Astrocyte (in vitro differentiated cells and primary cell): ENCODE results near the gene JTB. TPM values are rescaled to one million over a fixed set of nuclear protein-coding genes. Genes with fewer than 3 reads are reported as not detected.
A peak's percentile ranks its signal among the peaks of the same experiment; 100 is the strongest.

ENCODE experiments used
- DNase-seq: peaks from one replicate; pipeline ENCODE4 v3.0.0-alpha.2; 2010; ENCODE audit warnings: low read depth
- FAIRE-seq: peaks from 2 replicates; lab custom pipeline; 2011; peaks lifted over from hg19 to GRCh38; lab: Jason Lieb, UNC
- H2AFZ ChIP-seq: 2 replicates; pipeline ENCODE4 v1.6.0; 2012; ENCODE audit warnings: low read depth, low read length, inconsistent platforms
- H3K27ac ChIP-seq: 2 replicates; pipeline ENCODE4 v1.5.1; 2011; ENCODE audit warnings: low read depth, low read length, inconsistent platforms
- H3K27me3 ChIP-seq: 2 replicates; pipeline ENCODE4 v1.6.0; 2011; ENCODE audit warnings: low read length, inconsistent platforms; ENCODE audit not compliant: insufficient read depth
- H3K36me3 ChIP-seq: 2 replicates; pipeline ENCODE4 v1.5.1; 2011; ENCODE audit warnings: low read length, inconsistent platforms; ENCODE audit not compliant: insufficient read depth
- H3K4me1 ChIP-seq: 2 replicates; pipeline ENCODE4 v1.5.1; 2011; ENCODE audit warnings: low read length, inconsistent platforms; ENCODE audit not compliant: insufficient read depth
- H3K4me2 ChIP-seq: 2 replicates; pipeline ENCODE4 v1.6.0; 2012; ENCODE audit warnings: low read length, inconsistent platforms
- H3K4me3 ChIP-seq: 2 replicates; pipeline ENCODE4 v1.5.1; 2011; ENCODE audit warnings: low read depth, mild to moderate bottlenecking, low read length, inconsistent platforms; ENCODE audit not compliant: insufficient read depth
- H3K79me2 ChIP-seq: 2 replicates; pipeline ENCODE4 v1.6.0; 2012; ENCODE audit warnings: mild to moderate bottlenecking, low read length, inconsistent platforms; ENCODE audit not compliant: insufficient read depth
- H3K9ac ChIP-seq: 2 replicates; pipeline ENCODE4 v1.6.0; 2012; ENCODE audit warnings: mild to moderate bottlenecking, low read length, inconsistent platforms
- H3K9me3 ChIP-seq: 2 replicates; pipeline ENCODE4 v1.5.1; 2012; ENCODE audit warnings: low read depth, mild to moderate bottlenecking, low read length, inconsistent platforms; ENCODE audit not compliant: insufficient read depth
- H4K20me1 ChIP-seq: 2 replicates; pipeline ENCODE4 v1.6.0; 2012; ENCODE audit warnings: low read length, inconsistent platforms; ENCODE audit not compliant: insufficient read depth
- H3K27ac Mint-ChIP-seq: one replicate; pipeline ENCODE4 v1.8.0; 2021; ENCODE audit warnings: mild to moderate bottlenecking, mixed read lengths; ENCODE audit not compliant: unreplicated experiment
- H3K27me3 Mint-ChIP-seq: one replicate; pipeline ENCODE4 v1.8.0; 2021; ENCODE audit warnings: low read depth, mixed read lengths; ENCODE audit not compliant: unreplicated experiment
- H3K36me3 Mint-ChIP-seq: one replicate; pipeline ENCODE4 v1.8.0; 2021; ENCODE audit warnings: low read depth, mixed read lengths; ENCODE audit not compliant: unreplicated experiment
- H3K4me1 Mint-ChIP-seq: one replicate; pipeline ENCODE4 v1.8.0; 2021; ENCODE audit warnings: low read depth, mixed read lengths; ENCODE audit not compliant: unreplicated experiment
- H3K4me3 Mint-ChIP-seq: one replicate; pipeline ENCODE4 v1.8.0; 2021; ENCODE audit warnings: mild to moderate bottlenecking, moderate library complexity, mixed read lengths; ENCODE audit not compliant: unreplicated experiment
- H3K9me3 Mint-ChIP-seq: one replicate; pipeline ENCODE4 v1.8.0; 2021; ENCODE audit warnings: mild to moderate bottlenecking, mixed read lengths; ENCODE audit not compliant: unreplicated experiment
- EZH2 ChIP-seq: IDR thresholded peaks from 2 replicates; pipeline ENCODE4 v1.6.1; 2012; ENCODE audit warnings: mild to moderate bottlenecking, low read length, inconsistent platforms; ENCODE audit not compliant: insufficient read depth
- total RNA-seq: library from RNA; stranded (reverse); gene quantifications from 2 replicates; pipeline ENCODE4 v1.2.1, GENCODE V29; 2021
- TF ChIP-seq, protein P1 (sequence below): IDR thresholded peaks from 2 replicates; pipeline ENCODE4 v1.5.1; 2011; ENCODE audit warnings: low read depth, mild to moderate bottlenecking, inconsistent platforms, low read length, moderate library complexity; ENCODE audit not compliant: insufficient read depth

JTB gene
- total RNA-seq, 1 donor from 2014 or later, result 103 TPM

DNA sequence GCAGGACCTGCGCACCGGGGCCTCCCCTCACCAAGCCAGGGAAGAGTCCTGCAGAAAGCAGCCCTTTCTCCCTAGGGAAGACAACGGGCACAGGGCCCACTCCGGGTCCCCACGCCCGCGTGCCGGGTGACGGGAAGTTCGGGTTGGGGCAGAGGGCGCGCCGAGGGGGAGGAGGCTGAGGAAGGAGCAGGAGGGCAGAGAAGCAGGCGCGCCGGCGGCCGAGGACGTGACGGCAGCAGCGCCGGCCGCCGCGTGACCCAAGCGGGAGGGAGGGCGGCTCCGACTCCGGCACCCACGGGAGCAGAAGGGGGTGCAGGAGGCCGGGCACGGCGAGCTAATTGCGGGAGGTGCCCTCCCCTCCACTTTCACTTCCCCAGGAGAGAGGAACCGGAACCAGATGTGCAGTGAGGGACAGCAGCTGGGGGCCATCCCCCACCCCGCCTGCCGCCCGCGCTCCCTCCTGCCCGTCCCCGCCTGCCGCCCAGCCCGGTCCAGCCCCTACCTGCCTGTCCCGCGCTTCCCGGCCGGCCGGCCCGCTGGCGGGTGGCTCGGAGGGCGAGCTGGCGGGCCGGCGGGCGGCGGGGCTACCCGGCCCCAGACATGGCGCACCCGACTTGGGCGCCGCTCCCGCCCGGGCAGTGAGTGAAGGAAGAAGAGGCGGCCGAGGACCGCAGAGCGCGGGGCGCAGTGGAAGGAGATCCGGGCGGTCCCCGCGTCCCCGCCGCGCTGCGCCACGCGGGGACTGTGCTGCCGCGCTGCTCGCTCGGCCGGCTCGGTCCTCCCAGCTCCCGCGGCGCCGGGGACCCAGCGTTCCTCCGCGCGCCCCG lies 31.5 kb downstream of the JTB start:
- Histone ChIP-seq H3K36me3 (peaks cover 11% of the 10 kb centered on the region), H3K9ac (peak overlapping the region; percentile 85), H3K27me3 (no peaks in the 10 kb centered on the region), H3K79me2 (peaks cover 26% of the 10 kb centered on the region), H3K4me3 (peak overlapping the region; percentile 78), H3K4me2 (peak overlapping the region; percentile 96), H3K9me3 (no peaks in the 10 kb centered on the region), H3K27ac (peak overlapping the region; percentile 47), H4K20me1 (peaks cover 8% of the 10 kb centered on the region), H2AFZ (peak overlapping the region; percentile 67), H3K4me1 (peaks cover 9% of the 10 kb centered on the region)
- Mint-ChIP-seq H3K4me3 (peak overlapping the region; percentile 90), H3K36me3 (peaks cover 14% of the 10 kb centered on the region), H3K9me3 (no peaks in the 10 kb centered on the region), H3K27me3 (no peaks in the 10 kb centered on the region), H3K4me1 (peaks cover 6% of the 10 kb centered on the region), H3K27ac (peak overlapping the region; percentile 26)
- DNase-seq, result peak; percentile 33
- no peak for FAIRE-seq
- no peak for TF ChIP-seq EZH2
- TF ChIP-seq, protein P1, sequence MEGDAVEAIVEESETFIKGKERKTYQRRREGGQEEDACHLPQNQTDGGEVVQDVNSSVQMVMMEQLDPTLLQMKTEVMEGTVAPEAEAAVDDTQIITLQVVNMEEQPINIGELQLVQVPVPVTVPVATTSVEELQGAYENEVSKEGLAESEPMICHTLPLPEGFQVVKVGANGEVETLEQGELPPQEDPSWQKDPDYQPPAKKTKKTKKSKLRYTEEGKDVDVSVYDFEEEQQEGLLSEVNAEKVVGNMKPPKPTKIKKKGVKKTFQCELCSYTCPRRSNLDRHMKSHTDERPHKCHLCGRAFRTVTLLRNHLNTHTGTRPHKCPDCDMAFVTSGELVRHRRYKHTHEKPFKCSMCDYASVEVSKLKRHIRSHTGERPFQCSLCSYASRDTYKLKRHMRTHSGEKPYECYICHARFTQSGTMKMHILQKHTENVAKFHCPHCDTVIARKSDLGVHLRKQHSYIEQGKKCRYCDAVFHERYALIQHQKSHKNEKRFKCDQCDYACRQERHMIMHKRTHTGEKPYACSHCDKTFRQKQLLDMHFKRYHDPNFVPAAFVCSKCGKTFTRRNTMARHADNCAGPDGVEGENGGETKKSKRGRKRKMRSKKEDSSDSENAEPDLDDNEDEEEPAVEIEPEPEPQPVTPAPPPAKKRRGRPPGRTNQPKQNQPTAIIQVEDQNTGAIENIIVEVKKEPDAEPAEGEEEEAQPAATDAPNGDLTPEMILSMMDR, result no peak

DNA sequence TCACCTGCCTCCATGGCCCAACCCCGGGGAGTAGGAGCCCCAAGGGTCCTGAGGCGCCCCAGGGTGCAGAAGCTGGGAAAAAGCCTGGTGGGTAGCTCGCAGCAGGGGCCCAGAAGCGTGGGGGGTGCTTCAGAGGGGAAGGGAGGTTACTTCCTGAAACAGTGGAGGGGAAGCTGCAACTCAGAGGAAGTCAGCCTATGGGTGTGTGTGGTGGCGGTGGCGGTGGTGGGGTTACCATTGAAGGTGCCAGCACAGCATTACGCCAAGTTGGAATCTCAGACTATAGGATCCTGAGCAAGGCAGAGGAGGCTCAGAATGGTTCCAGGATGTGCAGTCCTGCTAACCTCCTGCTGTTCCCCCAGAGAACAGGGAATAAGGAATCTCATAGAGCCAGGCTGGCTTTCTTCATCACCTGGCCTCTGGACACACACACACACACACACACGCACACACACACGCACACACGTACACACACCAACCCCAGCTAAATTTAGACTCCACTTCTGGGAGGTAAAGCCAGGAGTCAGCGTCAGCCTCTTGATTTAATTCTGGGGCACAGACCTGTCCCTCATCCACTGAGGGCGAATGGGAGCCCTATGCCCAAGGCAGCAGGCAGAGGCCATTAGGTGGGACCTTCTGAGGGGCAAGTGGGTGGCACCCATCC lies 32.2 kb downstream of the JTB start:
- Mint-ChIP-seq H3K27me3 (no peaks in the 10 kb centered on the region), H3K9me3 (no peaks in the 10 kb centered on the region), H3K36me3 (peaks cover 11% of the 10 kb centered on the region), H3K27ac (peak overlapping the region; percentile 58), H3K4me3 (peak overlapping the region; percentile 90), H3K4me1 (peaks cover 6% of the 10 kb centered on the region)
- Histone ChIP-seq H3K27me3 (no peaks in the 10 kb centered on the region), H3K4me2 (peak overlapping the region; percentile 96), H3K9ac (peak overlapping the region; percentile 85), H3K4me1 (peaks cover 9% of the 10 kb centered on the region), H2AFZ (peak overlapping the region; percentile 67), H4K20me1 (peaks cover 3% of the 10 kb centered on the region), H3K79me2 (peaks cover 26% of the 10 kb centered on the region), H3K27ac (peak overlapping the region; percentile 47), H3K36me3 (peaks cover 3% of the 10 kb centered on the region), H3K9me3 (no peaks in the 10 kb centered on the region), H3K4me3 (peak overlapping the region; percentile 78)
- TF ChIP-seq, protein P1, result no peak
- no peak for TF ChIP-seq EZH2
- no peak for FAIRE-seq
- DNase-seq, result peak; percentile 53

DNA sequence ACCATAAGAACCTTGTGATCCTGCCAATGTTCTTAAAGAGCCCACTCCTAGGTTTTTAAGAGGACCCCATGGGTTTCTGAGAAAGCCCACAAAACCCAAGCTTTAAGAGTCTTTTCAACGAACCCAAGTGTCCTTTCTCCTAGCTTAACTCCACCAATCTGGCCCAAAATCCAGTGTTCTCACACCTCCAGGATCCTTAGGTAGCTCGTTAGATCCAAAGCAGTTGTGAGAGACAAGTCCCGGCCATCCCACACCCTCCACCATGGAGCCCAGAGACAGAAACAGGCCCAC lies 32.7 kb downstream of the JTB start:
- Mint-ChIP-seq H3K4me1 (peaks cover 6% of the 10 kb centered on the region), H3K27me3 (no peaks in the 10 kb centered on the region), H3K4me3 (peak overlapping the region; percentile 90), H3K36me3 (peaks cover 10% of the 10 kb centered on the region), H3K9me3 (no peaks in the 10 kb centered on the region), H3K27ac (peak overlapping the region; percentile 58)
- H3K27ac ChIP-seq, result no peak overlapping the region
- no peak overlapping the region for H3K4me3 ChIP-seq
- no peak overlapping the region for H2AFZ ChIP-seq
- peak overlapping the region; percentile 85 for H3K9ac ChIP-seq
- FAIRE-seq (no peak), DNase-seq (no peak)
- peaks cover 6% of the 10 kb centered on the region for H3K36me3 ChIP-seq
- no peaks in the 10 kb centered on the region for H3K27me3 ChIP-seq
- H4K20me1 ChIP-seq, result no peaks in the 10 kb centered on the region
- no peaks in the 10 kb centered on the region for H3K9me3 ChIP-seq
- peak overlapping the region; percentile 96 for H3K4me2 ChIP-seq
- TF ChIP-seq, protein P1, result no peak
- no peak for TF ChIP-seq EZH2
- H3K4me1 ChIP-seq, result peaks cover 9% of the 10 kb centered on the region
- H3K79me2 ChIP-seq, result peaks cover 26% of the 10 kb centered on the region
